ENCODE data around the gene NPBWR2. TPM values are rescaled to one million over a fixed set of nuclear protein-coding genes. Genes with fewer than 3 reads are reported as not detected.

Gene NPBWR2
- total and polyA plus RNA-seq, 7 donors = not detected

DNA sequence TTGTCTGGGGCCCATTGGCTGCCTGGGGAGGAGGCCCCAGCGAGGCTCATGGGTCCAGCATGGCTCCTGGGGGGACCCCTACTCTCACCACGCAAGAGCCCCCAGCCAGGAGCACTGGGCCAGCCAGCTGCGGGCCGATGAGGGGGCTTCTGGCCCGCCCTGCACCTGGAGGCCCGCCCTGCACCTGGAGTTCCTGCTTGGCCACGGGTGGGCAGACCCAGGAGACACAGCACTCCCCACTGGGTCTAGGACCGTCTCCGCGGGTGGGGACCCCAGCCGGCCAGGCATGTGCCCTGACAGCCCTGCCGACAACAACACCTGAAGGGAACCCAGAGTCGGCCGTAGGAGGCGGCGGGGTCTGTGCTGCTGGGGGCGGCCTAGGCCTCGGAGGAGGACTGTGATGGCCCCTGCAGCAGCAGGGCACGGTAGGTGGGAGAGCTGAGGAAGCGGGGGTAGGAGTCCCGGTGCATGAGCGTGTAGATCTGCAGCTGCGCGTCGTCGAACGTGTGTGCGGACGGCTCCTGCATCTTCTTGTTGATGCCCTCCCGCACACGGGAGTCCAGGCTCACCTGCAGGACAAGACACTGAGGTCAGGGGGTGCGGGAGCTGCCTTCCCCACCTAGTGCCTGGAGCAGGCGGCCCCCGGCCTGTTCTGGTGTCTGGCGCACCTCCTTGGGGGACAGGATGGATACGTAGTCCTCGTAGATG, 33.7 kb downstream of the NPBWR2 start:
- intact Hi-C loops (cut with DNase I) = no loop called here
- ATAC-seq = no peak
- TF ChIP-seq CTCF (IDR thresholded peaks at IDR 0.05) = no peak
- H3K9me3 ChIP-seq = no peaks in the 10 kb centered on the region
- no peak overlapping the region for H3K4me3 ChIP-seq
- H3K36me3 ChIP-seq (ENCODE audit: insufficient read depth in 1 of 2, low read depth in 1 of 2) = peaks cover 0 to 10% of the 10 kb centered on the region in 2 donors
- no peaks in the 10 kb centered on the region for H3K27me3 ChIP-seq (ENCODE audit: insufficient read depth in 3 of 3, low read length in 2 of 3)
- no peak for DNase-seq
- WGBS, 3 donors = 88 to 93% (median 89%) methylated on average over 32 to 37 of the region's 37 CpGs
- H3K4me1 ChIP-seq = peaks cover 2% of the 10 kb centered on the region
- no peak overlapping the region for H3K27ac ChIP-seq

GRCh38 chr20:64072498-64073063, 34.8 kb downstream of the NPBWR2 start:
- intact Hi-C loops (cut with DNase I) = no loop called here
- no peak for TF ChIP-seq CTCF (IDR thresholded peaks at IDR 0.05)
- no peaks in the 10 kb centered on the region for H3K4me1 ChIP-seq
- H3K4me3 ChIP-seq = no peak overlapping the region
- 83 to 86% (median 83%) methylated on average over 14 of the region's 14 CpGs for WGBS, 3 donors
- no peak for ATAC-seq
- H3K27me3 ChIP-seq (ENCODE audit: insufficient read depth in 3 of 3, low read length in 2 of 3) = no peaks in the 10 kb centered on the region
- peaks cover 0 to 10% of the 10 kb centered on the region in 2 donors for H3K36me3 ChIP-seq (ENCODE audit: insufficient read depth in 1 of 2, low read depth in 1 of 2)
- no peaks in the 10 kb centered on the region for H3K9me3 ChIP-seq
- no peak for DNase-seq
- H3K27ac ChIP-seq = no peak overlapping the region

DNA sequence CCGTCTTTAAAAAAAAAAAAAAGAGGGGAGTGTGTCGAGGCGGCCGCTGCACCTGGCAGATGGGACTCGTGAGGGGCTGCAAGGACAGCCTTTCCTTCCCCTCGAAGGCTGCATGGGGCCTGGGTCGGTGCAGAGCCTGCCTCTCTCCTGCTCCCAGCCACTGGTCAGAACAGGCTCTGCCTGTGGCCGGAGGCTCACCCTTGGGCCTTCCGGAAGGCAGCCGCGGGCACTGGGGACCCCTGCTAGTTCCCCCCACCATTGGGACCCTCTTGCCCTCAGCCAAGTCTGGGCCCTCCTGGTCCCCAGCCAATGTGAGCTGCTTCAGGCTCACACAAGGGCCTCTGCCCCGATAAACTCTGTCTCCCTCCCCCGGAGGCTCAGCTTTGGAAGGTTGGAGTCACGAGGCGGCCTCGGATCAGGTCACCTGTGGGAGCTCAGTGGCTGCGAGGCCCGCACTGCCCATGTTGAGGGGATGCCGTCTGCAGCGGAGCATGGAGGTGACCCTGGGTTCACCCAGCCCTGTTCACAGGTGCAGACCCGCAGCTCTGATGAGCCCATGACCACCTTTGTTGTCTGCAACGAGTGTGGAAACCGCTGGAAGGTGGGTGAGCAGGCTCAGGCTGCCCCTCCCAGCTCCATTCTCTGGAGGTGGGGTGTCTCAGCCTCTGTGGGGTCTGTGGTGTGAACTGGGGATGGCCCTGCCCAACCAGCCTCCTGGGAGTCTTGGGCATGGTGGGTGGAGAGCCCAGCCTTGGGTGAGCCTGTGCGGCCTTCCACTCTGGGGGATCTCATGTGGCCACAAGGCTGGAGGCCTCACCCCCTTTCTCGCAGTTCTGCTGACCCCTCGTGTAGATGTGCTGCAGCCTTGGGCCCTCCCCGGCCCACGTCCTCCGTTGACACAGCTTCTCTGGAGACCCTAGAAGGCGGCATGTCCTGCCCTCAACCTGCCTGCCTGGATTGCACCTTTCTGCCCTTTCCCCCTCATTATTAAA, 35.7 kb downstream of the NPBWR2 start:
- WGBS, 3 donors = 88 to 90% (median 89%) methylated on average over 28 to 30 of the region's 30 CpGs
- ATAC-seq = no peak
- Histone ChIP-seq H3K27me3 (ENCODE audit: insufficient read depth in 3 of 3, low read length in 2 of 3) (no peaks in the 10 kb centered on the region), H3K4me1 (no peaks in the 10 kb centered on the region), H3K27ac (no peak overlapping the region), H3K9me3 (no peaks in the 10 kb centered on the region), H3K36me3 (ENCODE audit: insufficient read depth in 1 of 2, low read depth in 1 of 2) (peaks cover 0 to 10% of the 10 kb centered on the region in 2 donors), H3K4me3 (no peak overlapping the region)
- TF ChIP-seq CTCF (IDR thresholded peaks at IDR 0.05) = no peak
- intact Hi-C loops (cut with DNase I) = no loop called here
- no peak for DNase-seq

GRCh38 chr20:64070244-64070993, 36.9 kb downstream of the NPBWR2 start:
- no peak for TF ChIP-seq CTCF (IDR thresholded peaks at IDR 0.05)
- 92 to 95% (median 93%) methylated on average over 31 of the region's 31 CpGs for WGBS, 3 donors
- H3K36me3 ChIP-seq (ENCODE audit: insufficient read depth in 1 of 2, low read depth in 1 of 2) = peaks cover 0 to 10% of the 10 kb centered on the region in 2 donors
- intact Hi-C loops (cut with DNase I) = no loop called here
- H3K4me1 ChIP-seq = no peaks in the 10 kb centered on the region
- H3K27ac ChIP-seq = no peak overlapping the region
- ATAC-seq = no peak
- no peak overlapping the region for H3K4me3 ChIP-seq
- H3K27me3 ChIP-seq (ENCODE audit: insufficient read depth in 3 of 3, low read length in 2 of 3) = no peaks in the 10 kb centered on the region
- H3K9me3 ChIP-seq = no peaks in the 10 kb centered on the region
- DNase-seq = no peak

Data from psoas muscle (tissue), 8 donors.